Endothelial cell of umbilical vein (primary cell): Measurements from ENCODE around the gene CLDN2.

Experiments used
- EZH2 ChIP-seq: IDR thresholded peaks from 2 replicates; pipeline ENCODE4 v1.6.1; 2012; ENCODE audit warnings: borderline replicate concordance, low read depth, mild to moderate bottlenecking, moderate library complexity, low read length, inconsistent platforms; ENCODE audit not compliant: severe bottlenecking
- JUN ChIP-seq: IDR thresholded peaks from 2 replicates; pipeline ENCODE4 v1.6.1; 2011; ENCODE audit warnings: borderline replicate concordance, low read depth; ENCODE audit not compliant: insufficient read length, insufficient read depth
- MYC ChIP-seq: IDR thresholded peaks from one replicate; pipeline ENCODE4 v1.6.1; 2011; ENCODE audit warnings: mild to moderate bottlenecking, low read depth, low read length
- POLR2A ChIP-seq: IDR thresholded peaks from 2 replicates; pipeline ENCODE4 v1.6.1; 2012; ENCODE audit warnings: low read depth, mild to moderate bottlenecking, control low read depth, low read length
- POLR2AphosphoS5 ChIP-seq: IDR thresholded peaks from 2 replicates; pipeline ENCODE4 v1.6.1; 2012; ENCODE audit warnings: low read depth, mild to moderate bottlenecking, control low read depth, low read length, moderate library complexity; ENCODE audit not compliant: insufficient read depth
- TF ChIP-seq, protein P1 (sequence below), 2 donors: IDR thresholded peaks; 1 replicate in 1 of 2; 2 replicates in 1 of 2; pipeline ENCODE4 v1.5.1; 2011; ENCODE audit warnings: low read length in 2 of 2, mild to moderate bottlenecking in 2 of 2, moderate library complexity in 2 of 2, control low read depth in 1 of 2, inconsistent platforms in 1 of 2, low read depth in 1 of 2; ENCODE audit not compliant: insufficient read depth in 1 of 2; ENCODE audit errors: extremely low read depth in 1 of 2
- TF ChIP-seq, protein P2 (sequence below): IDR thresholded peaks from 2 replicates; pipeline ENCODE4 v1.6.1; 2011; ENCODE audit not compliant: insufficient read depth, insufficient read length

DNA sequence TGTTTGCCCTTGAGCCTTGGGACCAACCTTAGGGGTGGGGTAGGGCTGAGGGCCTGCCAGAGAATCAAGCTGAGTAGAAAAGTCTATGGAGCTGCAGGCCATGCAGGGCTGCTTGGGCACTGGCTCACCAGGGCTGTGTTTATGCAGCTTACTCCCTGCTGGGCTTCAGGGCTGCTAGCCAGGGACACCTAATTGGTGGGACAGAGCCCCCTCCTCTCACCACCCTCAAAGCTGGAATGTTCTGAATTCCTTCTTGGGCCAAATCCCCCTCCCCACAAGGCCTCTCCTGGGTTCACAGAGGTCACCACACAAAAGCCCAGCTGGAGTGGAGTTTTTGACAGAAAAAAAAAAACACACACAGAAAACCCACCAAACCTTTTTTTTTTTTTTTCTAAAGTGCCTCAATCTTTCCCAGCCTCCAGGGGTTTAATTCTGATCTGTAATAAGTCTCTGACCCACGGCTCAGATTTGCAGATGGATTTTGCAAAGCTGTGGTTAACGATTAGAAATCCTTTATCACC is at the start of gene CLDN2:
- TF ChIP-seq, protein P1, sequence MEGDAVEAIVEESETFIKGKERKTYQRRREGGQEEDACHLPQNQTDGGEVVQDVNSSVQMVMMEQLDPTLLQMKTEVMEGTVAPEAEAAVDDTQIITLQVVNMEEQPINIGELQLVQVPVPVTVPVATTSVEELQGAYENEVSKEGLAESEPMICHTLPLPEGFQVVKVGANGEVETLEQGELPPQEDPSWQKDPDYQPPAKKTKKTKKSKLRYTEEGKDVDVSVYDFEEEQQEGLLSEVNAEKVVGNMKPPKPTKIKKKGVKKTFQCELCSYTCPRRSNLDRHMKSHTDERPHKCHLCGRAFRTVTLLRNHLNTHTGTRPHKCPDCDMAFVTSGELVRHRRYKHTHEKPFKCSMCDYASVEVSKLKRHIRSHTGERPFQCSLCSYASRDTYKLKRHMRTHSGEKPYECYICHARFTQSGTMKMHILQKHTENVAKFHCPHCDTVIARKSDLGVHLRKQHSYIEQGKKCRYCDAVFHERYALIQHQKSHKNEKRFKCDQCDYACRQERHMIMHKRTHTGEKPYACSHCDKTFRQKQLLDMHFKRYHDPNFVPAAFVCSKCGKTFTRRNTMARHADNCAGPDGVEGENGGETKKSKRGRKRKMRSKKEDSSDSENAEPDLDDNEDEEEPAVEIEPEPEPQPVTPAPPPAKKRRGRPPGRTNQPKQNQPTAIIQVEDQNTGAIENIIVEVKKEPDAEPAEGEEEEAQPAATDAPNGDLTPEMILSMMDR (IDR thresholded peaks at IDR 0.05; ENCODE audit: extremely low read depth in 1 of 2, insufficient read depth in 1 of 2, low read depth in 1 of 2, low read length in 2 of 2) = no peak
- no peak for TF ChIP-seq POLR2A
- no peak for TF ChIP-seq EZH2
- TF ChIP-seq POLR2AphosphoS5 = no peak
- TF ChIP-seq MYC = no peak
- TF ChIP-seq JUN = no peak
- TF ChIP-seq, protein P2, sequence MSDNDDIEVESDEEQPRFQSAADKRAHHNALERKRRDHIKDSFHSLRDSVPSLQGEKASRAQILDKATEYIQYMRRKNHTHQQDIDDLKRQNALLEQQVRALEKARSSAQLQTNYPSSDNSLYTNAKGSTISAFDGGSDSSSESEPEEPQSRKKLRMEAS = no peak
